GM18526 (cell line): ENCODE measurements around the gene LRP3.

Experiments used
- POLR2A ChIP-seq: IDR thresholded peaks from 3 replicates; pipeline ENCODE4 v1.6.1; 2011; ENCODE audit not compliant: insufficient read length; ENCODE audit errors: extremely low read depth

The LRP3 gene

GRCh38 chr19:33193865-33194362 lies at the start of gene LRP3:
TSS of gene LRP3 (plus strand) at chr19:33194330. CDS start at chr19:33194786, 456 bp downstream.
- TF ChIP-seq POLR2A = no peak

GRCh38 chr19:33146209-33146608 lies 47.9 kb upstream of the LRP3 start:
- TF ChIP-seq POLR2A = no peak

- no peak for TF ChIP-seq POLR2A
These were observed 46.6 kb upstream of the LRP3 start for GRCh38 chr19:33147538-33147937.

GRCh38 chr19:33150852-33151518 lies 43.1 kb upstream of the LRP3 start:
- TF ChIP-seq POLR2A = no peak

GRCh38 chr19:33152176-33152575 lies 42.0 kb upstream of the LRP3 start:
- TF ChIP-seq POLR2A = no peak

GRCh38 chr19:33156334-33156733 lies 37.8 kb upstream of the LRP3 start:
- no peak for TF ChIP-seq POLR2A

GRCh38 chr19:33157906-33158305 lies 36.2 kb upstream of the LRP3 start:
- no peak for TF ChIP-seq POLR2A

- no peak for TF ChIP-seq POLR2A
These were observed 35.8 kb upstream of the LRP3 start for GRCh38 chr19:33158365-33158764.

GRCh38 chr19:33159149-33159548 lies 35.0 kb upstream of the LRP3 start:
- no peak for TF ChIP-seq POLR2A

GRCh38 chr19:33159893-33160292 lies 34.2 kb upstream of the LRP3 start:
- no peak for TF ChIP-seq POLR2A

GRCh38 chr19:33161201-33161600 lies 32.9 kb upstream of the LRP3 start:
- TF ChIP-seq POLR2A = no peak

GRCh38 chr19:33163481-33163880 lies 30.6 kb upstream of the LRP3 start:
- TF ChIP-seq POLR2A = no peak

GRCh38 chr19:33167438-33167837 lies 26.7 kb upstream of the LRP3 start:
- no peak for TF ChIP-seq POLR2A

- TF ChIP-seq POLR2A = no peak
These were observed 25.6 kb upstream of the LRP3 start for GRCh38 chr19:33168528-33168927.

GRCh38 chr19:33171222-33171795 lies 22.8 kb upstream of the LRP3 start:
- no peak for TF ChIP-seq POLR2A

- TF ChIP-seq POLR2A = no peak
These were observed 22.2 kb upstream of the LRP3 start for GRCh38 chr19:33171916-33172359.

- TF ChIP-seq POLR2A = no peak
These were observed 19.9 kb upstream of the LRP3 start for GRCh38 chr19:33174186-33174585.
